Kidney (tissue), 14 donors: ENCODE results near the gene FAM114A2. TPM values are rescaled to one million over a fixed set of nuclear protein-coding genes. Genes with fewer than 3 reads are reported as not detected.

Experiments
- DNase-seq, 5 donors: peaks; one replicate each; pipeline ENCODE4 v3.0.0-alpha.2; 2013 to 2020
- FAIRE-seq: peaks from 2 replicates; lab custom pipeline; 2012; peaks lifted over from hg19 to GRCh38; lab: Jason Lieb, UNC
- H3K27ac ChIP-seq, 2 donors: one replicate each; pipeline ENCODE4 v1.7.0; 2013; ENCODE audit warnings: low read depth in 2 of 2, low read length in 2 of 2, inconsistent platforms in 1 of 2
- H3K27me3 ChIP-seq: one replicate; pipeline ENCODE4 v1.7.1; 2013; ENCODE audit warnings: low read length, inconsistent platforms; ENCODE audit not compliant: control insufficient read depth, insufficient read depth
- H3K36me3 ChIP-seq, 3 donors: one replicate each; pipeline versions ENCODE4 v1.7.0 to v1.7.1; 2013; ENCODE audit warnings: low read length in 3 of 3, control low read depth in 1 of 3, inconsistent platforms in 1 of 3; ENCODE audit not compliant: insufficient read depth in 3 of 3, control insufficient read depth in 2 of 3
- H3K4me1 ChIP-seq, 3 donors: one replicate each; pipeline versions ENCODE4 v1.7.0 to v1.7.1; 2013; ENCODE audit warnings: low read length in 3 of 3, inconsistent platforms in 1 of 3, low read depth in 1 of 3; ENCODE audit not compliant: control insufficient read depth in 2 of 3, insufficient read depth in 2 of 3
- H3K4me3 ChIP-seq, 3 donors: one replicate each; pipeline versions ENCODE4 v1.7.0 to v1.8.1; 2013; ENCODE audit warnings: low read length in 3 of 3, control low read depth in 1 of 3, inconsistent platforms in 1 of 3
- H3K9ac ChIP-seq, 3 donors: one replicate each; pipeline versions ENCODE4 v1.7.0 to v1.7.1; 2013; ENCODE audit warnings: low read length in 3 of 3, control low read depth in 1 of 3, inconsistent platforms in 1 of 3
- H3K9me3 ChIP-seq, 3 donors: one replicate each; pipeline versions ENCODE4 v1.7.0 to v1.7.1; 2013; ENCODE audit warnings: low read length in 3 of 3, control low read depth in 1 of 3, inconsistent platforms in 1 of 3; ENCODE audit not compliant: control insufficient read depth in 2 of 3, insufficient read depth in 1 of 3
- intact Hi-C: fragments of 100-400 bp; cut with DNase I; formaldehyde crosslinking; loops from one replicate; pipeline ENCODE4 v1.11.1; 2022
- polyA plus RNA-seq: library from polyadenylated mRNA; stranded (reverse); fragments of 350-450 nt; fragmentation: Illumina TruSeq; extraction: RNeasy Lipid Tissue Mini Kit (QIAGEN cat#74804); gene quantifications from one replicate; pipeline ENCODE4 v1.2.3, GENCODE V29; 2014; ENCODE audit warnings: low read depth, low replicate concordance; ENCODE audit not compliant: insufficient read depth
- total RNA-seq: library from RNA; stranded (reverse); fragmentation: NEBNext Ultra II Directional; extraction: Animal tissue kit (Norgen Biotek cat#: 25700); gene quantifications from one replicate; pipeline ENCODE4 v1.2.1, GENCODE V29; 2021
- TF ChIP-seq, protein P1 (sequence below): IDR thresholded peaks from 3 replicates; pipeline ENCODE4 v1.5.1; 2012; ENCODE audit warnings: mild to moderate bottlenecking, moderate library complexity, borderline replicate concordance; ENCODE audit not compliant: insufficient read depth; ENCODE audit errors: extremely low read depth
- donor health status: control.
- donor health status: control.
- donor health status: control.
- donor health status: control.
- donor health status: control.
- donor health status: DM: yes; HTN: yes; CAD: no.
- donor health status: Normal renal cell carcinoma (clear cell type).

FAM114A2 gene
- total and polyA plus RNA-seq, 2 donors from 2014 or later, result 12.9 to 36.2 TPM

DNA sequence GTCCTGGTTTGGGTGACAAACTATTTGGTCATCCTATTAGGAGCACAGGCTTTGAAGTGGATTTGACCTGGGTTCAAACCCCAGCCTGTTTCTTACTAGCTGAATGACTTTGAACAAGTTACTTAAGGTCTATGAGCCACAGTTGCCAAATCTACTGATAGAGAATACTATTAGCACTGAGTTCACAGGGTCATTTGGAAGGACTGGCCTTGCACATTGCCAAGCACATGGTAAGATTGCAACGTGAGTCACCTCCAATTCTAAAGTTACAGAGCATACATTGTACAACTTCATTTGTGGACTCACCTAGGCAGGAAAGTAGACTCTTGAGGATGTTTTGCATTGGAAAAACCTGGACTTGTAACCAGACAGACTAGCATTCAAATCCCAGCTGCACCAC is 39.0 kb upstream of the FAM114A2 start:
- no peak overlapping the region for H3K9ac ChIP-seq
- H3K27me3 ChIP-seq, result no peaks in the 10 kb centered on the region
- intact Hi-C loops, result loop anchor here (10.0 kb wide), 1 partner anchor 97 kb away; no protein-coding TSS in a partner anchor
- FAIRE-seq, result no peak
- H3K36me3 ChIP-seq, result no peaks in the 10 kb centered on the region
- DNase-seq, result no peak
- no peak overlapping the region for H3K4me3 ChIP-seq
- TF ChIP-seq, protein P1, sequence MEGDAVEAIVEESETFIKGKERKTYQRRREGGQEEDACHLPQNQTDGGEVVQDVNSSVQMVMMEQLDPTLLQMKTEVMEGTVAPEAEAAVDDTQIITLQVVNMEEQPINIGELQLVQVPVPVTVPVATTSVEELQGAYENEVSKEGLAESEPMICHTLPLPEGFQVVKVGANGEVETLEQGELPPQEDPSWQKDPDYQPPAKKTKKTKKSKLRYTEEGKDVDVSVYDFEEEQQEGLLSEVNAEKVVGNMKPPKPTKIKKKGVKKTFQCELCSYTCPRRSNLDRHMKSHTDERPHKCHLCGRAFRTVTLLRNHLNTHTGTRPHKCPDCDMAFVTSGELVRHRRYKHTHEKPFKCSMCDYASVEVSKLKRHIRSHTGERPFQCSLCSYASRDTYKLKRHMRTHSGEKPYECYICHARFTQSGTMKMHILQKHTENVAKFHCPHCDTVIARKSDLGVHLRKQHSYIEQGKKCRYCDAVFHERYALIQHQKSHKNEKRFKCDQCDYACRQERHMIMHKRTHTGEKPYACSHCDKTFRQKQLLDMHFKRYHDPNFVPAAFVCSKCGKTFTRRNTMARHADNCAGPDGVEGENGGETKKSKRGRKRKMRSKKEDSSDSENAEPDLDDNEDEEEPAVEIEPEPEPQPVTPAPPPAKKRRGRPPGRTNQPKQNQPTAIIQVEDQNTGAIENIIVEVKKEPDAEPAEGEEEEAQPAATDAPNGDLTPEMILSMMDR, result no peak
- no peaks in the 10 kb centered on the region for H3K4me1 ChIP-seq
- no peaks in the 10 kb centered on the region for H3K9me3 ChIP-seq
- H3K27ac ChIP-seq, result no peak overlapping the region

DNA sequence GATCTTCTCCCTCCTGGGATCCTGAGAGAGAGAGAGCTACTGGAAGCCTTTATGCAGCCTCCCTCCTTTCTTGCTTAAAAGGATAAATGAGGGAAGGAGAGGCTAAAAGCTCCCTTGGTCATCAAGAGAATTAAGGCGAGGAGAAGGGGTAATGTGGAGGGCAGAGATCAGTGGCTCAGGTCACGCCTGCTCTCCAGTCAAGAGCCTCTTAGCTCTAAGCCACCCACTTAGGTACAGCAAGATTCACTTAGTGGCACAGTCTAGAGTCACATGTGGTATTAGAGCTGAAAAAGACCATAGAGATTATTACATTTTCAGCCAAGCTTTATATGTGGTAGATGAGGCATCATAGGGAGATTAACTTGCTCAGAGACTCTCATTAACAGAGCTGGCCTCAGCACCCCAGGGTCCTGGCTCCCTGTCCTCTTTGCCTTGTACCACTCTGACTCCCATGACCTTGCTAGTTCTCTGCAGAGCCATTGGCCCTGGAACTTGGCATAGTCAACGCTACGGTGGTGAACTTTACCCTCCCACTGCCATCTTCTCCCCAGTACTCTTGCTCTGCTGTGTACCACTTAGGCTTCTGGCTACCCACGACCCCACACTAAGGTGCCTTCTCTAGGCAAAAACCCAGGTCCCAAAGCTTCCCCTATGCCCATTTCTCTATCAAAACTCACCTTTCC is 37.7 kb upstream of the FAM114A2 start:
- DNase-seq, result no peak
- H3K36me3 ChIP-seq, result no peaks in the 10 kb centered on the region
- no peak overlapping the region for H3K27ac ChIP-seq
- no peaks in the 10 kb centered on the region for H3K27me3 ChIP-seq
- TF ChIP-seq, protein P1, result no peak
- no peaks in the 10 kb centered on the region for H3K4me1 ChIP-seq
- H3K4me3 ChIP-seq, result no peak overlapping the region
- intact Hi-C loops, result loop anchor here (10.0 kb wide), 1 partner anchor 98 kb away; no protein-coding TSS in a partner anchor
- no peaks in the 10 kb centered on the region for H3K9me3 ChIP-seq
- H3K9ac ChIP-seq, result no peak overlapping the region
- FAIRE-seq, result no peak

DNA sequence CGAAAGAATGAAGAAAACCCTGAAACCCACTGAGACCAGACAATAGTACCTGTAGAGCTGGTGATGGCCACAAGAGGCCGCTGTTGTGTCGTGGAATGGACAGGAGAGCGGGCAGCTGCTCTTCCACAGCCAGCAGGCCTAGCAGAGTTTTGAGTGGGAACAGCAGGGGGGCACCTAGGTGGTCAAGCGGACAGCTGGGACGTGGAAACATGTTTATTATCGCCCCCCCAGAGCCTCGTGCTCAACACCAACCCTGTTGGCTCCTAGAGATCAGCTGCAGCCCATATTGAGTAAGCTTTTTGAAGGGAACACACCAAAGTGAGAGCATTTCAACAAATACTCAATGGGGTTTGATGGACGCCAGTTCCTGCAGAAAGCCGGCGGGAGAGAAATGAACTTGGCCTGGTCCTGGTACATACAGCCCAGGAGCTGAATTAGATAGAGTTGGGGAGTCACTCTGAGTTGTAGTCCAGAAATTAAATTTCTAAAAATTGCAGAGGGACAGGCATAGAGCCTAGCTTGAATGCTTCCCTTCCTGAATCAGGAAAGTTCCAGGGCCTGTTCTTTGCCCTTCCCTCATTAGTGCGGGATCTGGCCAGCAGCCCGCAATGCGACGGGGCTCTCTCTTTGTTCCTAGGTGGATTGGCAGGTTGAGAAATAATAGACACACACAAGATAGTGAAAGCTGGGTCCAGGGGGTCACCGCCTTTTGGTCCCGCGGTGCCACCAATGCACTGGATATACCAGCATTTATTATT is 33.9 kb upstream of the FAM114A2 start:
- no peaks in the 10 kb centered on the region for H3K4me1 ChIP-seq
- intact Hi-C loops, result loop anchor here (5.0 to 10.0 kb wide), 2 partner anchors 102 to 335 kb away; no protein-coding TSS in a partner anchor
- H3K36me3 ChIP-seq, result no peaks in the 10 kb centered on the region
- H3K4me3 ChIP-seq, result no peak overlapping the region
- no peaks in the 10 kb centered on the region for H3K9me3 ChIP-seq
- H3K27me3 ChIP-seq, result no peaks in the 10 kb centered on the region
- no peak for FAIRE-seq
- peak overlapping the region in 1 of 3 donors; percentile 13 for H3K9ac ChIP-seq
- H3K27ac ChIP-seq, result no peak overlapping the region
- peak; percentile 84 to 91 (median 86) for DNase-seq
- TF ChIP-seq, protein P1, result peak; percentile 92
